ENCODE data around the gene KRTAP19-8. TPM values are rescaled to one million over a fixed set of nuclear protein-coding genes. Genes with fewer than 3 reads are reported as not detected.

KRTAP19-8 gene, protein sequence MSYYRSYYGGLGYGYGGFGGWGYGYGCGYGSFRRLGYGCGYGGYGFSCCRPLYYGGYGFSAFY
- total RNA-seq (2014; rRNA removed; shearing (Covaris generic)) = not detected in 2 replicates

DNA sequence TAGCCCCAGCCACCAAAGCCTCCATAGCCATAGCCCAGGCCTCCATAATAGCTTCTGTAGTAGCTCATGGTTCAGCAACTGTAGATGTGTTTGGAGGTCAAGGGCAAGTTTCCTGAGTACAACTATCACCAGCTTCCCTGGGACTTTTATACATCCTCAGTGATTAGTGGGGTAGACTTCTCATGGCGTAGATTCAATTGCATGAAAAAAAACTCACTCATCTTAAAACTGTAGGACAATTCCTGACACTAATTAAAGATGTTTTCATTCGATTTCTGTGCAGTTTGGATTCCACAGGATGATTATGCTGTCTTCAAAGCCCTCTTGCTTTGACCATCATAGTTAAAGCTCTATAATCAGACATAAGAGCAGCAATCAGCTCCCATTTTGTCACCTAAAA is at the start of gene KRTAP19-8:
Gene KRTAP19-8 (minus strand): TSS at position 101 of the 400 bp plus-strand sequence. CDS start 33 bp downstream, at position 68.
- no peak for DNase-seq (ENCODE audit: low spot score)

GRCh38 chr21:31087639-31088473 is 49.6 kb upstream of the KRTAP19-8 start:
- DNase-seq (ENCODE audit: low spot score) = no peak

DNA sequence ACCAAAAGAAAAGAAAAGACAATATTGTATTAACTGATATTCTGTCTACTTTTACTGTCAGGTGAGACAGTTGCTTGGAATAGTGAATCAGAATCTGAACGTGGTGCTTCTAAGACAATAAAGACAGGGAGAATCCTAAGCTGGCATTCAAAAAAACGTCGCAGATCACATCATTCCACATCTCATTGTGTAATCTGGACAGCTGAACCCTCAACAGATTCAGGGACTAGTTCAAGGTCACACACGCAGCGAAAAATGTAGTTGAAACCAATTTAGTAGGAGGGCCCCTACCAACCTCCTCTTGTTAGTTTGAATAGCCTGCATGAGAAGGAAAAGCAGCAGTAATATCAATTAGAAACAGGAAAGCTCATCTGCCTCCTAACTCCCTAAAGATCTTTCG is 46.4 kb upstream of the KRTAP19-8 start:
- no peak for DNase-seq (ENCODE audit: low spot score)

- no peak for DNase-seq (ENCODE audit: low spot score)
Observed at GRCh38 chr21:31078796-31079195, 40.5 kb upstream of the KRTAP19-8 start.

DNA sequence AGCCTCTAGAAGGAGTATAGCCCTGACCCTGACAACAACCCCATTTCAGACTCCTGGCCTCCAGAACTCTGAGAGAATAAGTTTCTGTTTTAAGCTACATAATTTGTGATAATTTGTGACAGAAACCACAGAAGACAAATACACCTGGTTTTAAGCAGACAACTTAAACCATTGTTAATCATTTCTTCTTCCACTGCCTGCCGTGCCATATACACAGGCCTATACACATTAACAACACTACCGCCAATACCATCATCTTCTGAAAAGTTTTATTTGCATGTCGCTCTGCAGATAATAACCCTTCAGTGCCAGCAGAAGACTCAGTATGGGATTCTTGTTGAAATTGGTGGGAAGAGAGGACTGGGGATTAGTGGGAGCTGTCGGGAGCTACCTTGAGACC is 39.9 kb upstream of the KRTAP19-8 start:
- no peak for DNase-seq (ENCODE audit: low spot score)

GRCh38 chr21:31075848-31076247 is 37.6 kb upstream of the KRTAP19-8 start:
- DNase-seq (ENCODE audit: low spot score) = no peak

- DNase-seq (ENCODE audit: low spot score) = no peak
Observed at GRCh38 chr21:31072533-31072932, 34.3 kb upstream of the KRTAP19-8 start.

- no peak for DNase-seq (ENCODE audit: low spot score)
Observed at GRCh38 chr21:31064803-31065202, 26.5 kb upstream of the KRTAP19-8 start.

DNA sequence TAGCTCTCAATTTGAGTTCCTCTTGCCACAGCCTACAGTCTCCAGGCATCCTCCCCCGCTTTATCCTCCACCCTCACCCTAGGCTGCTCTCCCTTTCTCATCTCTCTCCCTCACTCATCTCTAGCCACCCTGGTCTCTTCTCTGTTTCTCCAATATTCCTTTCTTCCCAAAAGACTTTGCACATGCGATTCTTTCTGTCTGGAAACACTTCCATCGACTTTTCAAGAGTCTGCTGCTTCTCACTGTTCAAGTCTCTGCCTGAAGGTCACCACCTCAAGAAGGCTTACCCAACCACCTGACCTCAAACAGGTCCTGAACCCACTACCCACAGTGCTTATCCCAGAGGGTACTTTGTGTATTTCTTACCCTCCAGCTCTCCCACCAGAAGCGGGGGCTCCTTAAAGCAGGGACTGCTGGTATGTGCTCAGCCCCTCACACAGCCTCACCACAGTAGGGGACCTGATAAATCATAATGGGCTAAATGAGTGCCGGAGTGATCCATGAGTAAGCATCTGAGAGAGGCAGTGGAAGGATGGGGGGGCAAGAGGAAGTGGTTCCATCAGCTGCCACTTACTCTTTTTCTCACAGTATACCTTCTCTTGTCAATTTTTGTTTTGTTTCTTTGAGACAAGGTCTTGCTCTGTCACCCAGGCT is 14.3 kb upstream of the KRTAP19-8 start:
- no peak for DNase-seq (ENCODE audit: low spot score)

DNA sequence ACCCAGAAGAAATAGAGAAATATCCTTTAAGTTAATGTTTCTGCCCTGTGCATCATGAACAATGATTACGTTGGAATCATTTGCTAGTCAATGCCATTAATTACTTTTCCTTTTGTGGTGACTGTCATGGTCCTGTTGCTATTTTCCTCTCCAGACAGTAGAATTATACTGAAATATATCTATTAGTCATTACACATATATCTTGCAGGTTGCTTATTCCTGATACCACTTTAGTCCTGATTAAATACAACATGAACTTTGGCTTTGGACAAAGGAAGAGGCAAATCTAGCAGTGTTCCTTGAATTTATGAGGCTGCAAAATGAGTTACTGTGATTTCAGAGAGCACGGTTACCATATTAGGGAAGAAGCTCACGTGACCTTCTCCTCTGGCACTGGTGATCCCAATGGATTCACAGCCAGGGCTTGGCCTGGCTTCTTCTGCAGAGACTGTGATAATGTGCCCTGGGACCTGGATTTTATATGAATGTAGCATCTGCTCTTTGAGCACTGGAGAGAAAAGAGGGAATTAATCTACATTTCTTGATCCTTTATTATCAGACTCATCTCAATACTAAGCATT is 12.4 kb upstream of the KRTAP19-8 start:
- no peak for DNase-seq (ENCODE audit: low spot score)

GRCh38 chr21:31045841-31046240 is 7.6 kb upstream of the KRTAP19-8 start:
- DNase-seq (ENCODE audit: low spot score) = no peak

- DNase-seq (ENCODE audit: low spot score) = no peak
Observed at GRCh38 chr21:31043471-31043870, 5.2 kb upstream of the KRTAP19-8 start.

DNA sequence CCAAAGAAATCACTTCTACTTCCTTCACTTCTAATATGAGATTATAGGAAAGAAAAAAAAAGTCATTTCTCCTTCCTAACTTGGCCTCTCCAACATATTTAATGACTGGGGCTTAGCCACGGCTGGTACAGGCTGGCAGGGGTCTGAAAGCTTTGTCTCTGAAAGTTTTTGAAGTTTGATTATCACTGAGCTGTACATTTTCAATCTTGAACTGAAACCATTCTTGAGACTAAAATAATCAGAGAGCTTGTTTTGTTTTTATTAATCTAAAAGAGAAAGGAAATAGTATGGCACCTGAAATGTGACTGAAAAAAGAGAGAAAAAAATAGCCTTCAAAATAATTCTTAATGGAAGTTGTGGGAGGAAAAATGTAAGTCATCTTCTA is 3.8 kb upstream of the KRTAP19-8 start:
- DNase-seq (ENCODE audit: low spot score) = no peak

DNA sequence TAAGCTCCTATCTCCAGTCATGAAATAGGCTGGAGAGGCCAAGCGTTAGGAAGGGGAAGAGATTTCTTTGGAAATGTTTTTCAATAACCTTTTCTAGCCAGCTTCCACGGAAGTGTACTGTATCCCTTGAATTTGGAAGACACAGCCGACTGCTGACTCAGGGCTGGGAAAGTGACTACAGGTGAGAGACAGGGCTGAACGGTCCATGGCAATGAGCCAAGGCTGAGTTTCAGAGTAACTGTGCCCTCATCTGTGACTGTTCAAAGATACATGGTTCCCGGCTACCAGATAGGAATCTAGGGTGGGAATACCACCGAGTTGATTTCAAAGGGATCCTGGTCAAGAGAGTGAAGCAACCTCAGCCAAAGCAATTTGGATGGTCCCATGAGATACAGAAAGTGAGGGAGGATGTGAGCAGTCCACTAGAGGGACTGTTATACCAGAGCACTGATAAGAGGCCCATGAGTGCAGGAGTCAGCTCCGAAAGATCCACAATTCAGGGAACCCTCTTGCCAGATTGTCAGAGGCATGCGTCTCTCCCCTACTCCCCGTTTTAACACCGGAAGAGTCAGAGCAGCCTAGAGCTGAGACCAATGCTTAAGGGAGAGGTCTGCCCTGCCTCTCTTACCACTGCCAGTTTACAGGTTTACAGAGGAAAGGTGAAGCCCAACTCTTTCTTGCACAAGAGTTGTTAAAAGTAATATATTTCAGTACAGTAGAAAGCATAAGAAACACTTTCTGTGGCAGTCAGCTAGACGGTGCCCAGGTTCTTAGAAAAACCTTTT is 3.2 kb upstream of the KRTAP19-8 start:
- no peak for DNase-seq (ENCODE audit: low spot score)

- DNase-seq (ENCODE audit: low spot score) = no peak
Observed at GRCh38 chr21:31034378-31034777, 3.9 kb downstream of the KRTAP19-8 start.

GRCh38 chr21:31030367-31031106 is 7.7 kb downstream of the KRTAP19-8 start:
- DNase-seq (ENCODE audit: low spot score) = no peak

GRCh38 chr21:31023680-31024079 is 14.6 kb downstream of the KRTAP19-8 start:
- no peak for DNase-seq (ENCODE audit: low spot score)

DNA sequence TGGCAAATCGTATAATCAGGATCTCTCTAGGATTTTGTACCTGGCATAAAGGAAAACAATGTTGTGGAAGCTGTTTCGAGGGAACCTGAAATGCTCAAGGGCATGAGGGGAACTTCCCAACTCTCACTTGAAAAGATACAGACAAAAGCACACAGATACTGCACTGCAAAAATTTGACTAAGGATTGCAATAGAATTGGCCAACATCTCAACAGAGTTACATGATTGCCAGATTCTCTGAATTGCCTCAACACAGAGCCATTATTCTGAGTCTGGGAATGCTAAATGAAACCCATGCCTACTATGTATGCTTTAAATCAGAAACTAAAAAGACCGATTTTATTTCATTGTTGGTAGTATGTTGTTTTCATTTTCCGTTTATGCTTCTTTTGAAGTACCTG is 16.0 kb downstream of the KRTAP19-8 start:
- no peak for DNase-seq (ENCODE audit: low spot score)

GRCh38 chr21:31018232-31018631 is 20.0 kb downstream of the KRTAP19-8 start:
- no peak for DNase-seq (ENCODE audit: low spot score)

DNA sequence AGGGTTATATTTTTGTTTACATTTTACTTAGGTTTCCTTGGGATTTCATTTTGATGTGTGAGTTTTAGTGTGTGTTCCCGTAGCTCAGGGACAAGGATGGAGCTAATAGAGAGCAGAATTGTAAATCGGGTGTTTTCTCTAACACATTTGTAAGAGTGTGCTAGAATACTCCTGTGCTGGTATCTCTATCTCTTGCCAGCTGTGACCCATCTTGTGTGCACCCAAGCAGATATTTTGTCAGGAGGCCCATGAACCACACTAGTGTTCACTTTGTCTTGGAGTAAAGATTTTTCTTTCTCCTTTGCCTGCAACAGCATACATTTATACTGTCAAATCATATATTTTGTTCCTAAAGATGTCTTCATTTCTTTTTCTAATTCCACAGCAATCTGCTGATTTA is 23.4 kb downstream of the KRTAP19-8 start:
- DNase-seq (ENCODE audit: low spot score) = no peak
